HG03558 (cell line): ENCODE data around the gene MAMLD1.

ENCODE experiments used
- ATAC-seq: cut with Tn5 transposase; IDR thresholded peaks from one replicate; pipeline ENCODE4 v1.9.1; 2021; ENCODE audit warnings: moderate number of reproducible peaks; ENCODE audit not compliant: unreplicated experiment; ENCODE audit errors: extremely low read depth

The MAMLD1 gene

GRCh38 chrX:150454508-150455214 lies 91.5 kb downstream of the MAMLD1 start:
- no peak for ATAC-seq

GRCh38 chrX:150455215-150455608 lies 92.1 kb downstream of the MAMLD1 start:
- no peak for ATAC-seq

- ATAC-seq: no peak
Measured at GRCh38 chrX:150456466-150456865, 93.3 kb downstream of the MAMLD1 start.

- ATAC-seq: no peak
Measured at GRCh38 chrX:150456941-150457340, 93.8 kb downstream of the MAMLD1 start.

- ATAC-seq: no peak
Measured at GRCh38 chrX:150459196-150459595, 96.1 kb downstream of the MAMLD1 start.

- ATAC-seq: no peak
Measured at GRCh38 chrX:150460063-150460462, 96.9 kb downstream of the MAMLD1 start.

GRCh38 chrX:150460781-150461180 lies 97.7 kb downstream of the MAMLD1 start:
- ATAC-seq: no peak

- ATAC-seq: no peak
Measured at GRCh38 chrX:150463566-150463965, 100.4 kb downstream of the MAMLD1 start.

- ATAC-seq: no peak
Measured at GRCh38 chrX:150464001-150464400, 100.9 kb downstream of the MAMLD1 start.

GRCh38 chrX:150465326-150465725 lies 102.2 kb downstream of the MAMLD1 start:
- no peak for ATAC-seq

GRCh38 chrX:150465881-150466775 lies 103.0 kb downstream of the MAMLD1 start:
- ATAC-seq: no peak

- ATAC-seq: no peak
Measured at GRCh38 chrX:150472306-150472705, 109.2 kb downstream of the MAMLD1 start.

GRCh38 chrX:150473371-150473770 lies 110.3 kb downstream of the MAMLD1 start:
- no peak for ATAC-seq

GRCh38 chrX:150475461-150475860 lies 112.3 kb downstream of the MAMLD1 start:
- no peak for ATAC-seq

GRCh38 chrX:150476164-150476699 lies 113.1 kb downstream of the MAMLD1 start:
- ATAC-seq: no peak

GRCh38 chrX:150477371-150477770 lies 114.3 kb downstream of the MAMLD1 start:
- no peak for ATAC-seq

- ATAC-seq: peak; percentile 50
Measured at GRCh38 chrX:150478496-150479492, 115.7 kb downstream of the MAMLD1 start.

- peak; percentile 70 for ATAC-seq
Measured at GRCh38 chrX:150482537-150483206, 119.6 kb downstream of the MAMLD1 start.

GRCh38 chrX:150483356-150483985 lies 120.4 kb downstream of the MAMLD1 start:
- ATAC-seq: no peak
